GM21825 (cell line): ENCODE data around the gene CT45A3.
"Not testable (repeated sequence)": the region's sequence is repeated elsewhere in the genome, so short reads cannot be mapped to it uniquely, and the experiment has no call there.

Source experiments
- ATAC-seq: cut with Tn5 transposase; IDR thresholded peaks from one replicate; pipeline ENCODE4 v1.9.1; 2021; ENCODE audit warnings: mild to moderate bottlenecking, moderate library complexity; ENCODE audit not compliant: unreplicated experiment

The CT45A3 gene, protein sequence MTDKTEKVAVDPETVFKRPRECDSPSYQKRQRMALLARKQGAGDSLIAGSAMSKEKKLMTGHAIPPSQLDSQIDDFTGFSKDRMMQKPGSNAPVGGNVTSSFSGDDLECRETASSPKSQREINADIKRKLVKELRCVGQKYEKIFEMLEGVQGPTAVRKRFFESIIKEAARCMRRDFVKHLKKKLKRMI

DNA sequence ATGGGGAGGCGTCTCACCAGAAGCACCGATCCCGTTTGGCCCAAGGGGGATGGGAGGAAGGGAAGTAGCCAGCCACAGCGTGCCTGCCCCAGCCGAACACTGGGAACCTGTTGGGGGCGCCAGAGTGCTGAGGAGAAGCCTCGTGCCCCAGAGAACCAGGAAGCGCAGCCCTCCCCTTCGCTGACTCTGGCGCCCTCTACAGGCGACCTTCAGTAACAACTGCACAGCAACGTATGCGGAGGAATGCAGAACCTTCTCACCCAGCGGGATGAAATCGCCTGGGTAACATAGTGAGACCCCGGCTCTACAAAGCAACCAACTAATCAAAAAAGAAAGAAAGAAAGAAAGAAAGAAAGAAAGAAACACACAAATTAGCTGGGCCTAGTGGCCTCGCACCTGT lies at the start of gene CT45A3:
CT45A3 (minus strand) TSS at position 101 of the 400 bp plus-strand sequence. CDS start 3,747 bp downstream, outside the sequence.
- ATAC-seq: not testable (repeated sequence)

DNA sequence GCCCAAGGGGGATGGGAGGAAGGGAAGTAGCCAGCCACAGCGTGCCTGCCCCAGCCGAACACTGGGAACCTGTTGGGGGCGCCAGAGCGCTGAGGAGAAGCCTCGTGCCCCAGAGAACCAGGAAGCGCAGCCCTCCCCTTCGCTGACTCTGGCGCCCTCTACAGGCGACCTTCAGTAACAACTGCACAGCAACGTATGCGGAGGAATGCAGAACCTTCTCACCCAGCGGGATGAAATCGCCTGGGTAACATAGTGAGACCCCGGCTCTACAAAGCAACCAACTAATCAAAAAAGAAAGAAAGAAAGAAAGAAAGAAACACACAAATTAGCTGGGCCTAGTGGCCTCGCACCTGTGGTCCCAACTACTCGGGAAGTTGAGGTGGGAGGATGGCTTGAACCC lies 34.7 kb upstream of the CT45A3 start, which contains the start of gene CT45A6:
CT45A6 (minus strand) TSS at position 101 of the 400 bp plus-strand sequence. CDS start 3,794 bp downstream, outside the sequence.
- not testable (repeated sequence) for ATAC-seq

DNA sequence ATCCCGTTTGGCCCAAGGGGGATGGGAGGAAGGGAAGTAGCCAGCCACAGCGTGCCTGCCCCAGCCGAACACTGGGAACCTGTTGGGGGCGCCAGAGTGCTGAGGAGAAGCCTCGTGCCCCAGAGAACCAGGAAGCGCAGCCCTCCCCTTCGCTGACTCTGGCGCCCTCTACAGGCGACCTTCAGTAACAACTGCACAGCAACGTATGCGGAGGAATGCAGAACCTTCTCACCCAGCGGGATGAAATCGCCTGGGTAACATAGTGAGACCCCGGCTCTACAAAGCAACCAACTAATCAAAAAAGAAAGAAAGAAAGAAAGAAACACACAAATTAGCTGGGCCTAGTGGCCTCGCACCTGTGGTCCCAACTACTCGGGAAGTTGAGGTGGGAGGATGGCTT lies 17.4 kb upstream of the CT45A3 start, which contains the start of gene CT45A5:
CT45A5 (minus strand) TSS at position 101 of the 400 bp plus-strand sequence. CDS start 3,774 bp downstream, outside the sequence.
- not testable (repeated sequence) for ATAC-seq

DNA sequence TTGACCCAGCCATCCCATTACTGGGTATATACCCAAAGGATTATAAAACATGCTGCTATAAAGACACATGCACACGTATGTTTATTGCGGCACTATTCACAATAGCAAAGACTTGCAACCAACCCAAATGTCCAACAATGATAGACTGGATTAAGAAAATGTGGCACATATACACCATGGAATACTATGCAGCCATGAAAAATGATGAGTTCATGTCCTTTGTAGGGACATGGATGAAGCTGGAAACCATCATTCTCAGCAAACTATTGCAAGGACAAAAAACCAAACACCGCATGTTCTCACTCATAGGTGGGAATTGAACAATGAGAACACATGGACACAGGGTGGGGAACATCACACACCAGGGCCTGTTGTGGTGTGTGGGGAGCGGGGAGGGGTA lies 23.3 kb downstream of the CT45A3 start:
- ATAC-seq: not testable (repeated sequence)

DNA sequence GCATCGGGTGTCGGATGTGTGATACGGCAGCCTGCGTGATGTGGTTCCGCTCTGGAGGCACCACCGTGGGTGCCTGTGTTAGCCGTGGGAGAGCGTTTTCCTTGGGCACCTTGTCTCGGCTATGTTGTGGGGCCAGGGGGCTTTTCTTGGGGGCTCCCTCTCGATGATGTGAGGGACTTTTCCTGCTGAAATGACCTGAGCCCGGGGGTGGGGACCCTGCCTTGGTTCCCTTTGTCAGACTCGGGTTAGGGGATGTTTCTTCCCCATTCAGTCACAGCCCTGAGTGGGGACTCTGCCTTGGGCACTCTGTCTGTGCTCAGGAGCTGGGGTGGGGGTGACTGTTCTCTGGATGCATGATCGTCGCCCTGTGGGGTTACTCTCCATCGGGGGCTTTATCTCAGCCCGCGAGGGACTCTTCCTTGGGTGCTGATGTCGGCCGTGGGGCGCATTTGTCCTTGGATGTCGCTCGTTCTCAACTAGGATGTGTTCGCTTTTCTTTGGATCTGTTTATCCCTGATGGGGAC lies 26.7 kb downstream of the CT45A3 start:
- no peak for ATAC-seq

DNA sequence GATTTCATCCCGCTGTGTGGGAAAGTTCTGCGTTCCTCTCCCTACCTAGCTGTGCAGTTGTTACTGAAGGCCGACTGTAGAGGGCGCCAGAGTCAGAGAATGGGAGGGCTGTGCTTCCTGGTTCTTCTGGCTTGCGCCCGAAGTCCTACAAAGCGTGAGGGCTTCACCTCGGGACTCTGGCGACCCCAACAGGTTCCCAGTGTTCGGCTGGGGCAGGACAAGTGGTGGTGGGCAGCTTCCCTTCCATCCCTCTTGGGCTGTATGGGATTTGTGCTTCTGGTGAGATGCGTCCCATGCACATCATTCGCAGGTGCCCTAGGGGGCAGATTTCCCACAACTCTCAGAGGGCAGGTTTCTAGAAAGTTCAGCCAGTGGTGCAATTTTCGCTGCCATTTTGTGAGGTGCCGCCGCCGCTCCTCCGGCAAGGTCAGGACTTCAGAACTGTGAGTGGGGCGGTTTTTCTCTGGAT lies 27.3 kb downstream of the CT45A3 start:
- ATAC-seq: no peak

DNA sequence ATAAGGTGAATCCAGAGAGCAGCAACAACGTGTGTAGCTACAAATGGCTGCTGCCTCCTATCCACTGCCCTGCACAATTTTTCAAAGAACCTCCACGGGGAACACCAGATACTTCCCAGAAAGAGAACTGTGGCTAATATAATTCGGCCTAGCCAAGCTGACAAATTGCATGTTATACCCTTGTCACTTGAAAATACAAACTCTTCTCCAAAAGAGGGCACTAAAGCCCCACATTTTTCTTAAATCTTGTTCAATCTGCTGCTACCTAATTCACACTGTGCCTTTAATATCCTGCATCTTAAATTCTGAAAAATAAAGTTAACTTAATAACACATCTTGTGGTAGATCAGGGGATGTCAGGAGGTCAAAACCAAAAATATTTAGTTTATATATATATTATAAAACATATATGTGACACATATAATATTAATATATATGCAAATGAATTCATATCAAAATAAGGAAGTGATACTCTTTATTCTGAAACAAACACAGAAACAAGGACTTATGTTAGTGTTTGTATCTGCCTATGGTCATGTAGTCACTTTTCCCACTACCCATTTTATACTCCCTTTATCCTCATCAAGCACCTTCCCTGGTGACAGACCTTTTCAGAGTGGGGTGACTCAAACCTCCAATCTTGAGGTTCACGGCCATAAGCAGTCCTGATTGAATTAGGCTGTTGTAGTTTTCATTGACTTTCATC lies 30.5 kb downstream of the CT45A3 start:
- ATAC-seq: no peak

DNA sequence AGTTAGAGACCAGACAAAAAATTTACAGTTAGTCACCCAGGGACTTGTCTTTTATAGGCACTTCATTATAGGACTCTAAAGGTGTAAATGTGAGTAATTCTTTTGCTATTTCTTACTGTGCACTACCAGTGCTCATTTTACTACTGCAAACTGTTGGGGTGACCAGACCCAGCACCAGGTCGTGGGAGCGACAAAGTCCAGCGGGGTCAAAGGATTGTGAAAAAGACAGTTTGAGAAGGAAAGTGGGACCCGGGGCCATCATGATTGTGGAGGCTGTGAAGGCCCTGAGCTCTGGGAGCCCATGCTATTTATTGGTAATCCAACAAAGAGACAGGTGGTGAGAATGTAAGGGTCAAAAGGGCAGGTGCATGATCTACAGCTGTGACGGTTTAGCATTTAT lies 33.3 kb downstream of the CT45A3 start:
- not testable (repeated sequence) for ATAC-seq

DNA sequence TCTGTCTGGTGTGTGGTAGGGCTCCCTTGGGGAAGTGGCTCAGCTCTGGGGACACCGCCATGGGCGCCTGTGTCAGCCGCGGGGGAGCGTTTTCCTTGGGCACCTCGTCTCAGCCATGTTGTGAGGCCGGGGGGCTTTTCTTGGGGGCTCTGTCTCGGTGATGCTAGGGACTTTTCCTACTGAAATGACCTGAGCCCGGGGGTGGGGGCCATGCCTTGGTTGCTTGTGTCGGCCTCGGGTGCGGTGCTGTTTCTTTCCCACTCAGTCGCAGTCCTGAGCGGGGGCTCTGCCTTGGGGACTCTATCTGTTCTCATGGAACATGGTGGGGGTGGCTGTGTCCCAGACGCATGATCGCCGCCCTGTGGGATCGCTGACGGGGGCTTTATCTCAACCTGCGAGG lies 54.2 kb downstream of the CT45A3 start:
- ATAC-seq: no peak

DNA sequence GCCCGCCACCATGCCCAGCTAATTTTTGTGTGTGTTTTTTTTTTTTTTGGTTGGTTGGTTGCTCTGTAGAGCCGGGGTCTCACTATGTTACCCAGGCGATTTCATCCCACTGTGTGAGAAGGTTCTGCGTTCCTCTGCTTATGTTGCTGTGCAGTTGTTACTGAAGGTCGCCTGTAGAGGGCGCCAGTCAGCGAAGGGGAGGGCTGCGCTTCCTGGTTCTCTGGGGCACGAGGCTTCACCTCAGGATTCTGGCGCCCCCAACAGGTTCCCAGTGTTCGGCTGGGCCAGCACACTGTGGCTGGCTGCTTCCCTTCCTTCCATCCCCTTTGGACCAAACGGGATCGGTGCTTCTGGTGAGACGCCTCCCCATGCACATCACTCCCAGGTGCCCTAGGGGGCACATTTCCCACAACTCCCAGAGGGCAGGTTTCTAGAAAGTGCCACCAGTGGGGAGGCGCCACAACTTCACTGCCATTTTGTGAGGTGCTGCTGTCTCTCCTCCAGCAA lies 54.8 kb downstream of the CT45A3 start, which contains the start of gene CT45A1:
CT45A1 (plus strand) TSS at position 457 of the 507 bp plus-strand sequence. CDS start 5,302 bp downstream, outside the sequence.
- not testable (repeated sequence) for ATAC-seq
